ENCODE results near the gene TRIM52. TPM values are rescaled to one million over a fixed set of nuclear protein-coding genes. Genes with fewer than 3 reads are reported as not detected.

TRIM52 gene
- polyA plus RNA-seq, 1 of the 3 experiments (the other 2 are of a cell fraction) = 6.4 TPM

DNA sequence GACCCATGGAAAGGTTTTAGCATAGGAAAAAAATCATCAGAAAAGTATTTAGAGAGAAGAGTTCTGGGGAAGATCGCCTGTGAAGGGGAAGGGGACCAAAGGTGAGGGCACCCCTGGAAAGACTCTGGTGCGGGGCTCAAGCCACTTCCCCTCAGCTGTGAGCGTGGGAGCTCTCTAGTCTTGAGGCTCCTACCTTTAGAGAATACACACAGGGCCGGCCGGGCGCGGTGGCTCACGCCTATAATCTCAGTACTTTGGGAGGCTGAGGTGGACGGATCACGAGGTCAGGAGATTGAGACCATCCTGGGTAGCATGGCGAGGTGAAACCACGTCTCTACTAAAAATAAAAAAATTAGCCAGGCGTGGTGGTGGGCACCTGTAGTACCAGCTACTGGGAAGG is 30.9 kb downstream of the TRIM52 start:
- H3F3A ChIP-seq (replicated peaks; ENCODE audit: insufficient read depth) = peaks cover 19% of the 10 kb centered on the region
- no peak for DNase-seq
- H3K79me2 ChIP-seq (ENCODE audit: insufficient read depth) = peaks cover 38% of the 10 kb centered on the region
- no peak overlapping the region for H3K4me2 ChIP-seq
- no peaks in the 10 kb centered on the region for H3K9me3 ChIP-seq
- no peak overlapping the region for H2AFZ ChIP-seq (ENCODE audit: low read depth)
- TF ChIP-seq RAD21 (IDR thresholded peaks at IDR 0.05; ENCODE audit: low read length) (no peak), TEAD4 (IDR thresholded peaks at IDR 0.05; ENCODE audit: borderline replicate concordance, insufficient read depth) (no peak), POLR2AphosphoS5 (IDR thresholded peaks at IDR 0.05; ENCODE audit: low read depth, low read length) (no peak)
- TF ChIP-seq, protein P1, sequence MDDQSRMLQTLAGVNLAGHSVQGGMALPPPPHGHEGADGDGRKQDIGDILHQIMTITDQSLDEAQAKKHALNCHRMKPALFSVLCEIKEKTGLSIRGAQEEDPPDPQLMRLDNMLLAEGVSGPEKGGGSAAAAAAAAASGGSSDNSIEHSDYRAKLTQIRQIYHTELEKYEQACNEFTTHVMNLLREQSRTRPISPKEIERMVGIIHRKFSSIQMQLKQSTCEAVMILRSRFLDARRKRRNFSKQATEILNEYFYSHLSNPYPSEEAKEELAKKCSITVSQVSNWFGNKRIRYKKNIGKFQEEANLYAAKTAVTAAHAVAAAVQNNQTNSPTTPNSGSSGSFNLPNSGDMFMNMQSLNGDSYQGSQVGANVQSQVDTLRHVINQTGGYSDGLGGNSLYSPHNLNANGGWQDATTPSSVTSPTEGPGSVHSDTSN (IDR thresholded peaks at IDR 0.05) = no peak
- peaks cover 20 to 49% of the 10 kb centered on the region in 2 experiments for H3K36me3 ChIP-seq (replicated peaks in 1 of 2; ENCODE audit: control insufficient read depth in 1 of 2, insufficient read depth in 2 of 2, low read length in 1 of 2)
- CTCF ChIA-PET = interaction anchor here (0.8 to 1.2 kb wide), 2 partner anchors 12 to 46 kb away, joined by 3 read pairs; no protein-coding TSS in a partner anchor
- no peak overlapping the region for H3K9ac ChIP-seq
- no peak overlapping the region for H3K27ac ChIP-seq (ENCODE audit: low read depth in 2 of 2, low read length in 1 of 2)
- POLR2A ChIA-PET = no interaction called here
- peaks cover 0 to 5% of the 10 kb centered on the region in 2 experiments; a peak in 2 of 4 replicates for H3K4me1 ChIP-seq (ENCODE audit: control insufficient read depth in 1 of 2, insufficient read depth in 2 of 2, low read depth in 1 of 2, low read length in 1 of 2)
- no peak overlapping the region for H3K4me3 ChIP-seq (ENCODE audit: low read depth in 2 of 2, low read length in 1 of 2)
- WGBS (ENCODE audit: low lambda C conversion rate) = 93% methylated on average over 13 of the region's 13 CpGs
- H3K27me3 ChIP-seq (ENCODE audit: insufficient read depth) = no peaks in the 10 kb centered on the region
- H4K20me1 ChIP-seq (ENCODE audit: insufficient read depth) = 0 out of 2 replicates have a peak, but pooled peaks cover 3% of the 10 kb centered on the region
- no peaks in the 10 kb centered on the region for H3K9me2 ChIP-seq

DNA sequence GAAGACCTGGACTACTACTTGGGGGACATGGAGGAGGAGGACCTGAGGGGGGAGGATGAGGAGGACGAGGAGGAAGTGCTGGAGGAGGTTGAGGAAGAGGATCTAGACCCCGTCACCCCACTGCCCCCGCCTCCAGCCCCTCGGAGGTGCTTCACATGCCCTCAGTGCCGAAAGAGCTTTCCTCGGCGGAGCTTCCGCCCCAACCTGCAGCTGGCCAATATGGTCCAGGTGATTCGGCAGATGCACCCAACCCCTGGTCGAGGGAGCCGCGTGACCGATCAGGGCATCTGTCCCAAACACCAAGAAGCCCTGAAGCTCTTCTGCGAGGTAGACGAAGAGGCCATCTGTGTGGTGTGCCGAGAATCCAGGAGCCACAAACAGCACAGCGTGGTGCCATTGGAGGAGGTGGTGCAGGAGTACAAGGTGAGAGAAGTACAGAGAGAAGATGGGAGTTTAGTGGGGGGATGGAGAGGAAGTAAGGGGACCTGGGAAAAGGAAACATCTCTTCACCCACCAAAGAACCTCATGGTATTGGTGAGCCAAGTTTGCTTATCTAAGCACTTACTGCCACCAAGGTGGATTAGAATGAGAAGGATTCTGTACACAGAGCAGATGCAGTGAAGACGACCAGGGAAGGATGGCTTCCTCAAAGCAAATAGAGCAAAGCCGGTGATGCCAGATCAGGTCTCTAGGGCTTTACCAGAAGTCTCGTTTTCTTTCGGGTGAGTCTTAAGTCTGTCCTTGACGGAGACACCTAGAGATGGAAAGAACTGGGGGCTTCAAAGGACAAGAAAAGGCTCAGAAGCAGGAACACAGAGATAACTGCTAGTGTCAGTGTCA is 36.3 kb downstream of the TRIM52 start:
- Histone ChIP-seq H3K4me3 (ENCODE audit: low read depth in 2 of 2, low read length in 1 of 2) (peak overlapping the region; percentile 67 to 86), H3K4me2 (peak overlapping the region; percentile 97), H3F3A (replicated peaks; ENCODE audit: insufficient read depth) (peaks cover 21% of the 10 kb centered on the region), H3K27me3 (ENCODE audit: insufficient read depth) (no peaks in the 10 kb centered on the region), H3K27ac (ENCODE audit: low read depth in 2 of 2, low read length in 1 of 2) (peak overlapping the region; percentile 97 to 98; a peak in 3 of 4 replicates), H2AFZ (ENCODE audit: low read depth) (no peak overlapping the region; the same call in 1 of the 2 replicates), H3K9ac (peak overlapping the region; percentile 95), H3K36me3 (replicated peaks in 1 of 2; ENCODE audit: control insufficient read depth in 1 of 2, insufficient read depth in 2 of 2, low read length in 1 of 2) (peaks cover 7 to 12% of the 10 kb centered on the region in 2 experiments), H4K20me1 (ENCODE audit: insufficient read depth) (no peaks in the 10 kb centered on the region), H3K79me2 (ENCODE audit: insufficient read depth) (peaks cover 52% of the 10 kb centered on the region), H3K9me2 (no peaks in the 10 kb centered on the region), H3K4me1 (ENCODE audit: control insufficient read depth in 1 of 2, insufficient read depth in 2 of 2, low read depth in 1 of 2, low read length in 1 of 2) (peaks cover 0 to 15% of the 10 kb centered on the region in 2 experiments; a peak in 2 of 4 replicates), H3K9me3 (no peaks in the 10 kb centered on the region)
- TF ChIP-seq, protein P2, sequence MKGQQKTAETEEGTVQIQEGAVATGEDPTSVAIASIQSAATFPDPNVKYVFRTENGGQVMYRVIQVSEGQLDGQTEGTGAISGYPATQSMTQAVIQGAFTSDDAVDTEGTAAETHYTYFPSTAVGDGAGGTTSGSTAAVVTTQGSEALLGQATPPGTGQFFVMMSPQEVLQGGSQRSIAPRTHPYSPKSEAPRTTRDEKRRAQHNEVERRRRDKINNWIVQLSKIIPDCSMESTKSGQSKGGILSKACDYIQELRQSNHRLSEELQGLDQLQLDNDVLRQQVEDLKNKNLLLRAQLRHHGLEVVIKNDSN (IDR thresholded peaks at IDR 0.05; ENCODE audit: borderline replicate concordance, low read depth) = no peak
- TF ChIP-seq, protein P3, sequence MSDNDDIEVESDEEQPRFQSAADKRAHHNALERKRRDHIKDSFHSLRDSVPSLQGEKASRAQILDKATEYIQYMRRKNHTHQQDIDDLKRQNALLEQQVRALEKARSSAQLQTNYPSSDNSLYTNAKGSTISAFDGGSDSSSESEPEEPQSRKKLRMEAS (IDR thresholded peaks at IDR 0.05; ENCODE audit: low read depth) = 0 out of 2 replicates have a peak, but pooled peaks have one; percentile 5
- POLR2A ChIA-PET = interaction anchor here (0.8 to 3.4 kb wide), 7 partner anchors 8 to 51 kb away, joined by 3 to 29 read pairs (median 7); no protein-coding TSS in a partner anchor
- WGBS (ENCODE audit: low lambda C conversion rate) = 36% methylated on average over 15 of the region's 22 CpGs
- CTCF ChIA-PET = interaction anchor here (0.6 to 3.5 kb wide), 4 partner anchors 17 to 41 kb away, joined by 3 to 14 read pairs (median 6); no protein-coding TSS in a partner anchor
- peak; percentile 38 for DNase-seq

Data from SK-N-SH (cell line).